ENCODE data around the gene STIM2.

DNA sequence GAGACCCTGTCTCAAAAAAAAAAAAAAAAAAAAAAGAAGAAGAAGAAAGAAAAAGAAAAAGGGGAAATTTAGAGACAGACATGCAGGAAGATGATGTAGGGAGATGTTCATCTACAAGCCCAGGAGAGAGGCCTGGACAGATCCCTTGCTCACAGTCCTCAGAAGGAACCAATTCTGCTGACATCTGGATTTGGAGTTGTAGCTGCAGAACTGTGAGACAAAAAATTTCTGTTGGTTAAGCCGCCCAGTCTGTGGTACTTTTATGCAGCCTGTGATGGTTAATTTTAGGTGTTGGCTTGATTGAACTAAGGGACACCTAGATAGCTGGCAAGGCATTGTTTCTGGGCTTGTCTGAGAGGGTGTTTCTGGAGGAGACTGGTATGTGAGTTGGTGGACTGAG lies 10.1 kb upstream of the STIM2 start:
- TF ChIP-seq CTCF (IDR thresholded peaks at IDR 0.05) (no peak), POLR2A (IDR thresholded peaks at IDR 0.05) (no peak), POLR2AphosphoS5 (IDR thresholded peaks at IDR 0.05) (no peak)

Data from prostate gland (tissue), 2 donors.